ENCODE results near the gene PURB. TPM values are rescaled to one million over a fixed set of nuclear protein-coding genes. Genes with fewer than 3 reads are reported as not detected.

The PURB gene
- total and polyA plus RNA-seq, 4 donors, result 0.92 to 11.4 (median 5.8) TPM

DNA sequence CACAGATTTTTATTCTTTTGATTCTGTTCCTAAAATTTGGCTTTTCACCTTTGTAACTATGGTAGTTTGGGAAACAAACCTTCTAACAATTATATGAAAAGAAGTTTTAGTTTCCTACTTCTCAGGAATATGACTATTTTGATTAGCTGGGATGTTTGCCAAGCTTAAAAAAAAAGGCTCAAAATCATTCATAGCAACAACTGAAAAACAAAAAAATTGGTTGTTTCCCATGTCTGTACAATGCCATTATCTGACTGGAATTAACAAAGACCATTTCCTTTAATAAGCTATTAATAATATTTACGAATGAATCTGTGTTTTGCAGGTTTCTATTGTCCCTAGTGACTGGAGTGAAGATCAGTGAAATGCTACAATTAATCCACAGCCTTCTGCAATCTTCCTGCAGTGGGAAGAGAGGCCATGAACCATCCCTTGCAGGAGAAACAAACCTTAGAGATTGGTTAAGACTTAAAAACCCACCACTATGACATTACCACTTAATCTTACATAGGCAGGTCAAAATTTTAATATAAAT lies 4.2 kb downstream of the PURB start (continued):
- TF ChIP-seq EGR1 (IDR thresholded peaks at IDR 0.05; ENCODE audit: low read depth in 2 of 2), result no peak

GRCh38 chr7:44880317-44881018 lies 4.9 kb downstream of the PURB start:
- H3K9me3 ChIP-seq (ENCODE audit: control insufficient read depth in 4 of 4, low read length in 3 of 4), result no peaks in the 10 kb centered on the region
- no peak for TF ChIP-seq FOXA2 (IDR thresholded peaks at IDR 0.05)
- TF ChIP-seq, protein P1, sequence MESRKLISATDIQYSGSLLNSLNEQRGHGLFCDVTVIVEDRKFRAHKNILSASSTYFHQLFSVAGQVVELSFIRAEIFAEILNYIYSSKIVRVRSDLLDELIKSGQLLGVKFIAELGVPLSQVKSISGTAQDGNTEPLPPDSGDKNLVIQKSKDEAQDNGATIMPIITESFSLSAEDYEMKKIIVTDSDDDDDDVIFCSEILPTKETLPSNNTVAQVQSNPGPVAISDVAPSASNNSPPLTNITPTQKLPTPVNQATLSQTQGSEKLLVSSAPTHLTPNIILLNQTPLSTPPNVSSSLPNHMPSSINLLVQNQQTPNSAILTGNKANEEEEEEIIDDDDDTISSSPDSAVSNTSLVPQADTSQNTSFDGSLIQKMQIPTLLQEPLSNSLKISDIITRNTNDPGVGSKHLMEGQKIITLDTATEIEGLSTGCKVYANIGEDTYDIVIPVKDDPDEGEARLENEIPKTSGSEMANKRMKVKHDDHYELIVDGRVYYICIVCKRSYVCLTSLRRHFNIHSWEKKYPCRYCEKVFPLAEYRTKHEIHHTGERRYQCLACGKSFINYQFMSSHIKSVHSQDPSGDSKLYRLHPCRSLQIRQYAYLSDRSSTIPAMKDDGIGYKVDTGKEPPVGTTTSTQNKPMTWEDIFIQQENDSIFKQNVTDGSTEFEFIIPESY (IDR thresholded peaks at IDR 0.05), result no peak
- TF ChIP-seq, protein P2, sequence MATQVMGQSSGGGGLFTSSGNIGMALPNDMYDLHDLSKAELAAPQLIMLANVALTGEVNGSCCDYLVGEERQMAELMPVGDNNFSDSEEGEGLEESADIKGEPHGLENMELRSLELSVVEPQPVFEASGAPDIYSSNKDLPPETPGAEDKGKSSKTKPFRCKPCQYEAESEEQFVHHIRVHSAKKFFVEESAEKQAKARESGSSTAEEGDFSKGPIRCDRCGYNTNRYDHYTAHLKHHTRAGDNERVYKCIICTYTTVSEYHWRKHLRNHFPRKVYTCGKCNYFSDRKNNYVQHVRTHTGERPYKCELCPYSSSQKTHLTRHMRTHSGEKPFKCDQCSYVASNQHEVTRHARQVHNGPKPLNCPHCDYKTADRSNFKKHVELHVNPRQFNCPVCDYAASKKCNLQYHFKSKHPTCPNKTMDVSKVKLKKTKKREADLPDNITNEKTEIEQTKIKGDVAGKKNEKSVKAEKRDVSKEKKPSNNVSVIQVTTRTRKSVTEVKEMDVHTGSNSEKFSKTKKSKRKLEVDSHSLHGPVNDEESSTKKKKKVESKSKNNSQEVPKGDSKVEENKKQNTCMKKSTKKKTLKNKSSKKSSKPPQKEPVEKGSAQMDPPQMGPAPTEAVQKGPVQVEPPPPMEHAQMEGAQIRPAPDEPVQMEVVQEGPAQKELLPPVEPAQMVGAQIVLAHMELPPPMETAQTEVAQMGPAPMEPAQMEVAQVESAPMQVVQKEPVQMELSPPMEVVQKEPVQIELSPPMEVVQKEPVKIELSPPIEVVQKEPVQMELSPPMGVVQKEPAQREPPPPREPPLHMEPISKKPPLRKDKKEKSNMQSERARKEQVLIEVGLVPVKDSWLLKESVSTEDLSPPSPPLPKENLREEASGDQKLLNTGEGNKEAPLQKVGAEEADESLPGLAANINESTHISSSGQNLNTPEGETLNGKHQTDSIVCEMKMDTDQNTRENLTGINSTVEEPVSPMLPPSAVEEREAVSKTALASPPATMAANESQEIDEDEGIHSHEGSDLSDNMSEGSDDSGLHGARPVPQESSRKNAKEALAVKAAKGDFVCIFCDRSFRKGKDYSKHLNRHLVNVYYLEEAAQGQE (IDR thresholded peaks at IDR 0.05), result no peak
- TF ChIP-seq SP1 (IDR thresholded peaks at IDR 0.05), result no peak
- no peak for TF ChIP-seq TAF1 (conservative IDR thresholded peaks at IDR 0.05)
- no peak for TF ChIP-seq HNF4G (IDR thresholded peaks at IDR 0.05)
- no peak for TF ChIP-seq NR2F2 (IDR thresholded peaks at IDR 0.05)
- TF ChIP-seq JUND (IDR thresholded peaks at IDR 0.05), result no peak
- no peak for TF ChIP-seq RXRA (IDR thresholded peaks at IDR 0.05)
- no peak for TF ChIP-seq FOXA1 (IDR thresholded peaks at IDR 0.05)
- TF ChIP-seq, protein P3, sequence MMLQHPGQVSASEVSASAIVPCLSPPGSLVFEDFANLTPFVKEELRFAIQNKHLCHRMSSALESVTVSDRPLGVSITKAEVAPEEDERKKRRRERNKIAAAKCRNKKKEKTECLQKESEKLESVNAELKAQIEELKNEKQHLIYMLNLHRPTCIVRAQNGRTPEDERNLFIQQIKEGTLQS (IDR thresholded peaks at IDR 0.05), result no peak
- no peak for TF ChIP-seq YY1 (IDR thresholded peaks at IDR 0.05)
- TF ChIP-seq, protein P4, sequence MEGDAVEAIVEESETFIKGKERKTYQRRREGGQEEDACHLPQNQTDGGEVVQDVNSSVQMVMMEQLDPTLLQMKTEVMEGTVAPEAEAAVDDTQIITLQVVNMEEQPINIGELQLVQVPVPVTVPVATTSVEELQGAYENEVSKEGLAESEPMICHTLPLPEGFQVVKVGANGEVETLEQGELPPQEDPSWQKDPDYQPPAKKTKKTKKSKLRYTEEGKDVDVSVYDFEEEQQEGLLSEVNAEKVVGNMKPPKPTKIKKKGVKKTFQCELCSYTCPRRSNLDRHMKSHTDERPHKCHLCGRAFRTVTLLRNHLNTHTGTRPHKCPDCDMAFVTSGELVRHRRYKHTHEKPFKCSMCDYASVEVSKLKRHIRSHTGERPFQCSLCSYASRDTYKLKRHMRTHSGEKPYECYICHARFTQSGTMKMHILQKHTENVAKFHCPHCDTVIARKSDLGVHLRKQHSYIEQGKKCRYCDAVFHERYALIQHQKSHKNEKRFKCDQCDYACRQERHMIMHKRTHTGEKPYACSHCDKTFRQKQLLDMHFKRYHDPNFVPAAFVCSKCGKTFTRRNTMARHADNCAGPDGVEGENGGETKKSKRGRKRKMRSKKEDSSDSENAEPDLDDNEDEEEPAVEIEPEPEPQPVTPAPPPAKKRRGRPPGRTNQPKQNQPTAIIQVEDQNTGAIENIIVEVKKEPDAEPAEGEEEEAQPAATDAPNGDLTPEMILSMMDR (IDR thresholded peaks at IDR 0.05; ENCODE audit: low read depth, low read length, missing input control), result no peak
- TF ChIP-seq HNF4A (conservative IDR thresholded peaks at IDR 0.05), result no peak
- no peak for TF ChIP-seq MAX (IDR thresholded peaks at IDR 0.05)
- 65% methylated on average over 4 of the region's 4 CpGs for WGBS
- H3K27ac ChIP-seq (ENCODE audit: low read depth in 1 of 2, low read length in 2 of 2), result no peak overlapping the region
- H3K36me3 ChIP-seq (ENCODE audit: control insufficient read depth in 4 of 4, insufficient read depth in 3 of 4, low read depth in 1 of 4, low read length in 3 of 4), result no peaks in the 10 kb centered on the region
- peaks cover 2 to 51% (median 47%) of the 10 kb centered on the region in 4 donors for H3K4me1 ChIP-seq (ENCODE audit: control insufficient read depth in 4 of 4, insufficient read depth in 4 of 4, low read length in 3 of 4)
- no peak overlapping the region for H3K4me3 ChIP-seq (ENCODE audit: low read depth in 1 of 3, low read length in 3 of 3)
- no peak for DNase-seq (ENCODE audit: low spot score)
- no peaks in the 10 kb centered on the region for H3K27me3 ChIP-seq (ENCODE audit: control insufficient read depth in 4 of 4, insufficient read depth in 4 of 4, low read length in 3 of 4)
- no peak overlapping the region for H3K9ac ChIP-seq (ENCODE audit: low read depth in 1 of 2, low read length in 2 of 2)

Data from liver (tissue), 9 donors.